Midbrain (tissue), 1 donor: ENCODE results near the gene PIM3.
"Not testable (repeated sequence)": the region's sequence is repeated elsewhere in the genome, so short reads cannot be mapped to it uniquely, and the experiment has no call there.

Source experiments
- DNase-seq: peaks from one replicate; lab custom pipeline; 2025; lab: John Stamatoyannopoulos, UW

Gene PIM3

GRCh38 chr22:49986325-49986724, 25.8 kb downstream of the PIM3 start:
- no peak for DNase-seq

- DNase-seq: not testable (repeated sequence)
Measured at GRCh38 chr22:49989826-49990225, 29.3 kb downstream of the PIM3 start.

GRCh38 chr22:49991167-49991566, 30.6 kb downstream of the PIM3 start:
- no peak for DNase-seq

GRCh38 chr22:49991907-49992533, 31.4 kb downstream of the PIM3 start:
- DNase-seq: no peak

GRCh38 chr22:49992921-49993648, 32.5 kb downstream of the PIM3 start:
- DNase-seq: peak; percentile 90

- DNase-seq: no peak
Measured at GRCh38 chr22:49993649-49994360, 33.2 kb downstream of the PIM3 start.

GRCh38 chr22:49994361-49995040, 33.9 kb downstream of the PIM3 start:
- DNase-seq: no peak

- DNase-seq: no peak
Measured at GRCh38 chr22:49995041-49995360, 34.4 kb downstream of the PIM3 start.

GRCh38 chr22:49995361-49996118, 35.0 kb downstream of the PIM3 start:
- no peak for DNase-seq

- DNase-seq: no peak
Measured at GRCh38 chr22:49996119-49996517, 35.5 kb downstream of the PIM3 start.

GRCh38 chr22:49996518-49997250, 36.1 kb downstream of the PIM3 start:
- DNase-seq: no peak

- no peak for DNase-seq
Measured at GRCh38 chr22:49997251-49997599, 36.7 kb downstream of the PIM3 start.

GRCh38 chr22:49997932-49998717, 37.6 kb downstream of the PIM3 start:
- DNase-seq: no peak

- DNase-seq: no peak
Measured at GRCh38 chr22:49998718-49999062, 38.1 kb downstream of the PIM3 start.

- DNase-seq: no peak
Measured at GRCh38 chr22:49999063-49999945, 38.7 kb downstream of the PIM3 start.

GRCh38 chr22:49999946-50000586, 39.5 kb downstream of the PIM3 start:
- DNase-seq: no peak

- DNase-seq: no peak
Measured at GRCh38 chr22:50000587-50001387, 40.2 kb downstream of the PIM3 start.
